OCI-LY1 (cell line): Measurements from ENCODE around the gene ITGA2.

ENCODE experiments used
- EZH2 ChIP-seq: fragments of 200-600 bp; sonication (generic), shearing (Covaris generic); IDR thresholded peaks from 2 replicates; pipeline ENCODE4 v1.8.0; 2017; ENCODE audit warnings: borderline replicate concordance, mixed run types, mild to moderate bottlenecking, antibody characterized with exemption, low read length, moderate library complexity, mixed read lengths
- TF ChIP-seq, protein P1 (sequence below): fragments of 200-600 bp; sonication (generic), shearing (Covaris generic); IDR thresholded peaks from 2 replicates; pipeline ENCODE4 v1.5.1; 2017; ENCODE audit warnings: mild to moderate bottlenecking, antibody characterized with exemption, low read length, moderate library complexity, mixed read lengths

DNA sequence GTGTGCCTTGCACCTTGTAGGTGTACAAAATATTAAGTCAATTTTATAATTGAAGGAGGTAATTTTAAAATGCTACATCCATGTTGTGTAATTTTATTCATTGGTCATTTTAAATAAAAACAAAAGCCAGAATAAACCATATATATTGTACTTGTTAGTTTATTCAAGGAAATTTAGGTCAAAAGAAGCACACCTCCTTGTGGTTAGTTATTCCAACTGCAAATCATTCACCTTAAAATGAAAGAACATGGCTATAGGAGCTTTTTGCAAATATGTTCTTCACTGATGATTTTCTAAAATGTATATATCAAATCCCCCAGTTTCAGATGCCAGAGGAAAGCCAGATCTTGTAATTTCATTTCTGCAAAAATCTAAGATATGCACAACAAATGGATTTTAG is 125.8 kb downstream of the ITGA2 start:
- TF ChIP-seq, protein P1, sequence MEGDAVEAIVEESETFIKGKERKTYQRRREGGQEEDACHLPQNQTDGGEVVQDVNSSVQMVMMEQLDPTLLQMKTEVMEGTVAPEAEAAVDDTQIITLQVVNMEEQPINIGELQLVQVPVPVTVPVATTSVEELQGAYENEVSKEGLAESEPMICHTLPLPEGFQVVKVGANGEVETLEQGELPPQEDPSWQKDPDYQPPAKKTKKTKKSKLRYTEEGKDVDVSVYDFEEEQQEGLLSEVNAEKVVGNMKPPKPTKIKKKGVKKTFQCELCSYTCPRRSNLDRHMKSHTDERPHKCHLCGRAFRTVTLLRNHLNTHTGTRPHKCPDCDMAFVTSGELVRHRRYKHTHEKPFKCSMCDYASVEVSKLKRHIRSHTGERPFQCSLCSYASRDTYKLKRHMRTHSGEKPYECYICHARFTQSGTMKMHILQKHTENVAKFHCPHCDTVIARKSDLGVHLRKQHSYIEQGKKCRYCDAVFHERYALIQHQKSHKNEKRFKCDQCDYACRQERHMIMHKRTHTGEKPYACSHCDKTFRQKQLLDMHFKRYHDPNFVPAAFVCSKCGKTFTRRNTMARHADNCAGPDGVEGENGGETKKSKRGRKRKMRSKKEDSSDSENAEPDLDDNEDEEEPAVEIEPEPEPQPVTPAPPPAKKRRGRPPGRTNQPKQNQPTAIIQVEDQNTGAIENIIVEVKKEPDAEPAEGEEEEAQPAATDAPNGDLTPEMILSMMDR, result peak; percentile 22; the same call in 1 of the 2 replicates
- no peak for TF ChIP-seq EZH2
